ENCODE data around the gene MARK4. TPM values are rescaled to one million over a fixed set of nuclear protein-coding genes. Genes with fewer than 3 reads are reported as not detected.

MARK4 gene
- polyA plus RNA-seq, 1 donor (not counting 4 experiments of a cell fraction or from before 2014, with no cell fraction given): 19.7 TPM

DNA sequence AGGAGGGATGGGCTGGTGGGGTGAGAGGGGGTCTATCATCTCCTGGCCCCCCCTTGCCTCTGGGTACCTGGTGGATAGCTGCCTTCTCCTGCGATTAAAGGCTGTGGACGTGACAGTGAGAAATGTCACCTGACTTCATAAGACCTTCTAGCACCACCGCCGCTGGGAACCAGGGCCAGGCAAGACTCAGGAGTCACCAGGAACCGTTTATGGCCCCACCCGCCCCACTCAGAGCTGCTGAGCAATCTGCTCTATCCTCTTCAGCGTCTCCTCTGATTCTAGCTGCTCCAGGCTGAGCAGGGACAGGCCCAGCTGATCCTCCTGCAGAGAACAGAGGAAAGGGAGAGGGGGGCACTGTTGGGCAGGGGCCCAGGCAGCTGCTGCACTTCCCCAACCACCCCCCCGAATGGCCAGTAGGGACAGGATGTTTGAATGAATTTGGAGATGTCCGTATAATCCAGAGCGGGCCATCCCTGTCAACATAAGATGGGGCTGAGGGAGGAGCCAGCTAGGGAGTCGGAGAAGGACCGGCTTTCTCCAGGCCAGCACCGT lies 100.4 kb downstream of the MARK4 start:
- no peak for FAIRE-seq
- Histone ChIP-seq H3K4me3 (ENCODE audit: control insufficient read depth in 2 of 3, extremely low read depth in 1 of 3, insufficient read depth in 2 of 3, low read depth in 1 of 3, low read length in 3 of 3) (no peak overlapping the region), H3K27ac (ENCODE audit: control insufficient read depth, insufficient read depth, low read length) (no peak overlapping the region), H3K9me1 (ENCODE audit: control insufficient read depth, extremely low read depth, insufficient read depth, low read length) (no peaks in the 10 kb centered on the region), H3K4me2 (ENCODE audit: control insufficient read depth, extremely low read depth, insufficient read depth, low read depth, low read length) (no peak overlapping the region), H4K20me1 (ENCODE audit: control insufficient read depth, extremely low read depth, insufficient read depth, low read length) (peaks cover 3% of the 10 kb centered on the region), H3K9ac (ENCODE audit: control insufficient read depth, extremely low read depth, insufficient read depth, low read length) (no peak overlapping the region), H3K9me3 (ENCODE audit: control insufficient read depth, low read depth, low read length) (no peaks in the 10 kb centered on the region), H2AFZ (ENCODE audit: control insufficient read depth, low read length) (no peak overlapping the region), H3K36me3 (ENCODE audit: control insufficient read depth in 2 of 2, extremely low read depth in 1 of 2, insufficient read depth in 2 of 2, low read length in 2 of 2) (peaks cover 36 to 47% of the 10 kb centered on the region in 2 experiments), H3K4me1 (ENCODE audit: control insufficient read depth, extremely low read depth, insufficient read depth, low read length) (no peaks in the 10 kb centered on the region), H3K79me2 (ENCODE audit: control insufficient read depth, insufficient read depth, low read length) (no peaks in the 10 kb centered on the region), H3K27me3 (ENCODE audit: control insufficient read depth, extremely low read depth, insufficient read depth, low read length) (no peaks in the 10 kb centered on the region)
- DNase-seq (ENCODE audit: low read depth, low spot score): no peak
- dilution Hi-C loops (cut with MboI; ENCODE audit: extremely low pct_ligation_motif_present, low sequenced_read_pairs): no loop called here
- no peak for TF ChIP-seq CTCF (optimal IDR thresholded peaks at IDR 0.05 in 1 of 3, IDR thresholded peaks at IDR 0.05 in 1 of 3, conservative IDR thresholded peaks at IDR 0.05 in 1 of 3; ENCODE audit: extremely low read depth in 1 of 3, insufficient read depth in 2 of 3, low read length in 3 of 3)
- no peak for TF ChIP-seq EZH2 (IDR thresholded peaks at IDR 0.05; ENCODE audit: low read length)

- Histone ChIP-seq H3K4me2 (ENCODE audit: control insufficient read depth, extremely low read depth, insufficient read depth, low read depth, low read length) (no peak overlapping the region), H3K27ac (ENCODE audit: control insufficient read depth, insufficient read depth, low read length) (no peak overlapping the region), H3K9me1 (ENCODE audit: control insufficient read depth, extremely low read depth, insufficient read depth, low read length) (no peaks in the 10 kb centered on the region), H3K36me3 (ENCODE audit: control insufficient read depth in 2 of 2, extremely low read depth in 1 of 2, insufficient read depth in 2 of 2, low read length in 2 of 2) (peaks cover 41 to 50% of the 10 kb centered on the region in 2 experiments), H3K79me2 (ENCODE audit: control insufficient read depth, insufficient read depth, low read length) (no peaks in the 10 kb centered on the region), H3K27me3 (ENCODE audit: control insufficient read depth, extremely low read depth, insufficient read depth, low read length) (no peaks in the 10 kb centered on the region), H3K9ac (ENCODE audit: control insufficient read depth, extremely low read depth, insufficient read depth, low read length) (no peak overlapping the region), H2AFZ (ENCODE audit: control insufficient read depth, low read length) (no peak overlapping the region), H4K20me1 (ENCODE audit: control insufficient read depth, extremely low read depth, insufficient read depth, low read length) (peaks cover 3% of the 10 kb centered on the region), H3K9me3 (ENCODE audit: control insufficient read depth, low read depth, low read length) (no peaks in the 10 kb centered on the region), H3K4me3 (ENCODE audit: control insufficient read depth in 2 of 3, extremely low read depth in 1 of 3, insufficient read depth in 2 of 3, low read depth in 1 of 3, low read length in 3 of 3) (no peak overlapping the region), H3K4me1 (ENCODE audit: control insufficient read depth, extremely low read depth, insufficient read depth, low read length) (no peaks in the 10 kb centered on the region)
- dilution Hi-C loops (cut with MboI; ENCODE audit: extremely low pct_ligation_motif_present, low sequenced_read_pairs): no loop called here
- DNase-seq (ENCODE audit: low read depth, low spot score): no peak
- no peak for FAIRE-seq
- TF ChIP-seq CTCF (optimal IDR thresholded peaks at IDR 0.05 in 1 of 3, IDR thresholded peaks at IDR 0.05 in 1 of 3, conservative IDR thresholded peaks at IDR 0.05 in 1 of 3; ENCODE audit: extremely low read depth in 1 of 3, insufficient read depth in 2 of 3, low read length in 3 of 3) (no peak), EZH2 (IDR thresholded peaks at IDR 0.05; ENCODE audit: low read length) (no peak)
Measured at GRCh38 chr19:45352062-45352461, 101.0 kb downstream of the MARK4 start.
